ENCODE measurements around the gene DTNBP1.
"Not testable (repeated sequence)": the region's sequence is repeated elsewhere in the genome, so short reads cannot be mapped to it uniquely, and the experiment has no call there.

Gene DTNBP1

GRCh38 chr6:15662326-15663129 is at the start of gene DTNBP1:
Gene DTNBP1, minus strand, starts transcription at chr6:15663028. Its CDS starts 159 bp downstream, at chr6:15662869.
- DNase-seq = peak; percentile 86

- DNase-seq = no peak
Measured at GRCh38 chr6:15709651-15710269, 46.9 kb upstream of the DTNBP1 start.

- DNase-seq = no peak
Measured at GRCh38 chr6:15708231-15708630, 45.4 kb upstream of the DTNBP1 start.

GRCh38 chr6:15705981-15706380 is 43.2 kb upstream of the DTNBP1 start:
- DNase-seq = no peak

GRCh38 chr6:15698471-15698870 is 35.6 kb upstream of the DTNBP1 start:
- no peak for DNase-seq

- no peak for DNase-seq
Measured at GRCh38 chr6:15697895-15698294, 35.1 kb upstream of the DTNBP1 start.

- DNase-seq = peak; percentile 82
Measured at GRCh38 chr6:15691250-15691869, 28.5 kb upstream of the DTNBP1 start.

GRCh38 chr6:15690510-15690909 is 27.7 kb upstream of the DTNBP1 start:
- no peak for DNase-seq

- no peak for DNase-seq
Measured at GRCh38 chr6:15689586-15690482, 27.0 kb upstream of the DTNBP1 start.

- DNase-seq = no peak
Measured at GRCh38 chr6:15685619-15686018, 22.8 kb upstream of the DTNBP1 start.

GRCh38 chr6:15682965-15683822 is 20.4 kb upstream of the DTNBP1 start:
- DNase-seq = no peak

GRCh38 chr6:15681946-15682345 is 19.1 kb upstream of the DTNBP1 start:
- no peak for DNase-seq

GRCh38 chr6:15678514-15678913 is 15.7 kb upstream of the DTNBP1 start:
- no peak for DNase-seq

GRCh38 chr6:15677822-15678221 is 15.0 kb upstream of the DTNBP1 start:
- no peak for DNase-seq

- no peak for DNase-seq
Measured at GRCh38 chr6:15675536-15676220, 12.8 kb upstream of the DTNBP1 start.

GRCh38 chr6:15674690-15675386 is 12.0 kb upstream of the DTNBP1 start:
- no peak for DNase-seq

GRCh38 chr6:15673666-15674065 is 10.8 kb upstream of the DTNBP1 start:
- no peak for DNase-seq

GRCh38 chr6:15672818-15673217 is 10.0 kb upstream of the DTNBP1 start:
- DNase-seq = no peak

- DNase-seq = peak; percentile 26
Measured at GRCh38 chr6:15672291-15672690, 9.5 kb upstream of the DTNBP1 start.

GRCh38 chr6:15668918-15669317 is 6.1 kb upstream of the DTNBP1 start:
- no peak for DNase-seq

- not testable (repeated sequence) for DNase-seq
Measured at GRCh38 chr6:15666896-15667295, 4.1 kb upstream of the DTNBP1 start.
